ENCODE results near the gene DPP3. TPM values are rescaled to one million over a fixed set of nuclear protein-coding genes. Genes with fewer than 3 reads are reported as not detected.

Gene DPP3
- total RNA-seq, 1 donor from 2014 or later = 13.6 TPM

DNA sequence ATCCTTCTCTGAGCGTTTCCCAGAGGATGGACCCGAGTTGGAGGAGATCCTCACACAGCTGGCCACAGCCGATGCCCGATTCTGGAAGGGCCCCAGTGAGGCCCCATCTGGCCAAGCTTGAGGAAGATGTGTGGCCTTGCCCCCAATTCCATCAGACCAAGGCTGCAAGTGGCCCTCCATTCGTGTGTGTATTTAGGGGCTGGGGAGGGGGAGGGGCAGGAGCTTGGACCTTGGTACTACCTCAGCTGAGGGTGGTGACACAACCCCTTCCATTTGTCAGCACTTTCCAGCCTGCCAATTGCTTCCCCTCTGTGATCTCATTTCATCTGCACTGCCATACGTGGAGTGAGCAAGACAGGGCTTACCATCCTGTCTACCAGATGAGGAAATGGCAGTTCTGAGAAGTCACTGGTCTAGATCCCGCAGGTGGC lies 28.9 kb downstream of the DPP3 start:
- Histone ChIP-seq H3K4me1 (peaks cover 22% of the 10 kb centered on the region), H3K27ac (replicated peaks) (no peak overlapping the region), H3K4me3 (no peak overlapping the region), H3K36me3 (peaks cover 17% of the 10 kb centered on the region), H3K27me3 (ENCODE audit: low read depth) (no peaks in the 10 kb centered on the region), H3K9me3 (replicated peaks) (no peaks in the 10 kb centered on the region)
- intact Hi-C loops (cut with micrococcal nuclease) = no loop called here
- DNase-seq = no peak
- TF ChIP-seq, protein P1, sequence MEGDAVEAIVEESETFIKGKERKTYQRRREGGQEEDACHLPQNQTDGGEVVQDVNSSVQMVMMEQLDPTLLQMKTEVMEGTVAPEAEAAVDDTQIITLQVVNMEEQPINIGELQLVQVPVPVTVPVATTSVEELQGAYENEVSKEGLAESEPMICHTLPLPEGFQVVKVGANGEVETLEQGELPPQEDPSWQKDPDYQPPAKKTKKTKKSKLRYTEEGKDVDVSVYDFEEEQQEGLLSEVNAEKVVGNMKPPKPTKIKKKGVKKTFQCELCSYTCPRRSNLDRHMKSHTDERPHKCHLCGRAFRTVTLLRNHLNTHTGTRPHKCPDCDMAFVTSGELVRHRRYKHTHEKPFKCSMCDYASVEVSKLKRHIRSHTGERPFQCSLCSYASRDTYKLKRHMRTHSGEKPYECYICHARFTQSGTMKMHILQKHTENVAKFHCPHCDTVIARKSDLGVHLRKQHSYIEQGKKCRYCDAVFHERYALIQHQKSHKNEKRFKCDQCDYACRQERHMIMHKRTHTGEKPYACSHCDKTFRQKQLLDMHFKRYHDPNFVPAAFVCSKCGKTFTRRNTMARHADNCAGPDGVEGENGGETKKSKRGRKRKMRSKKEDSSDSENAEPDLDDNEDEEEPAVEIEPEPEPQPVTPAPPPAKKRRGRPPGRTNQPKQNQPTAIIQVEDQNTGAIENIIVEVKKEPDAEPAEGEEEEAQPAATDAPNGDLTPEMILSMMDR (IDR thresholded peaks at IDR 0.05; ENCODE audit: borderline replicate concordance) = no peak

DNA sequence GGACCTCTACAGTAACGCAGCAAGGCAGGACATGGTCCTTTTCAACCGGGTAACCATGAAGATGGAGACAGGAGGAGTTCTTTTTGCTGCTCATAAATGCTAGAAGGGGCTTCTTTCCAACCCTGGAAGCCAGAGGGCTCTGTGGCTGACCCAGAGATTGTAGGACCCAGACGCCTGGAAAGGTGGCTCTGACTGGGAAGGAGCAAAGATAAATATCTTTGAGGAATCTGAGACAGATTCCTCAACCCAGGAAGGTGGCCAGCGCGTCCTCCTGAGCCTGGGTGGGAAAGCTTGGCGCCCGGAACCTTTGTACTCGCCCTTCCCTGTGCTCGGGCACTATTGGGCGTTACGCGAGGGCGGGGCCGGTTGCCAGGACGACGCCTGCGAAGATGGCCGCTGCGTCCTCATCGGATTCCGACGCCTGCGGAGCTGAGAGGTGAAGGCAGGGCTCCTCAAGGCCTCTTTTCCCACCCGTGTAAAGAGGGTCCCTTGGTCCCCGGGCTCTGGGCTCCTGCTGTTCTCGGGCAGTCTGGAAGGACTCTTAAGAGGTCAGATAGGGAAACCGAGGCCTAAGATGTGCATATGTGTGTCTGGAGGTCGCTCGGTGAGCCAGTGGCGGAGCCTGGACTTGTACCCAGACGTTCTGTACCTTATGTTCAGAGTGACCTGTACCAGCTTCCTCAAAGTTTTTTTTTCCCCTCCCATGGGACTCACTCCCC lies 30.2 kb downstream of the DPP3 start, which contains the start of gene BBS1:
BBS1 (plus strand) TSS at position 365 of the 719 bp plus-strand sequence; CDS start at position 390, 25 bp downstream.
- intact Hi-C loops (cut with micrococcal nuclease) = no loop called here
- DNase-seq = peak; percentile 92
- Histone ChIP-seq H3K4me3 (peak within 1 kb of the TSS; percentile 96), H3K4me1 (peaks cover 22% of the 10 kb centered on the region), H3K27ac (replicated peaks) (peak within 1 kb of the TSS; percentile 64), H3K36me3 (peaks cover 17% of the 10 kb centered on the region), H3K27me3 (ENCODE audit: low read depth) (no peaks in the 10 kb centered on the region), H3K9me3 (replicated peaks) (no peaks in the 10 kb centered on the region)
- TF ChIP-seq, protein P1 (IDR thresholded peaks at IDR 0.05; ENCODE audit: borderline replicate concordance) = no peak

- H3K9me3 ChIP-seq (replicated peaks) = no peaks in the 10 kb centered on the region
- H3K4me1 ChIP-seq = peaks cover 22% of the 10 kb centered on the region
- peak overlapping the region; percentile 96 for H3K4me3 ChIP-seq
- intact Hi-C loops (cut with micrococcal nuclease) = no loop called here
- TF ChIP-seq, protein P1 (IDR thresholded peaks at IDR 0.05; ENCODE audit: borderline replicate concordance) = no peak
- DNase-seq = no peak
- peaks cover 21% of the 10 kb centered on the region for H3K36me3 ChIP-seq
- H3K27ac ChIP-seq (replicated peaks) = peak overlapping the region; percentile 64
- H3K27me3 ChIP-seq (ENCODE audit: low read depth) = no peaks in the 10 kb centered on the region
Measured at GRCh38 chr11:66510990-66511339, 30.7 kb downstream of the DPP3 start.

GRCh38 chr11:66523611-66524010 lies 43.4 kb downstream of the DPP3 start:
- Histone ChIP-seq H3K9me3 (replicated peaks) (no peaks in the 10 kb centered on the region), H3K27me3 (ENCODE audit: low read depth) (no peaks in the 10 kb centered on the region), H3K36me3 (peaks cover 78% of the 10 kb centered on the region), H3K4me1 (peaks cover 20% of the 10 kb centered on the region), H3K4me3 (no peak overlapping the region), H3K27ac (replicated peaks) (peak overlapping the region; percentile 55)
- intact Hi-C loops (cut with micrococcal nuclease) = no loop called here
- DNase-seq = peak; percentile 68
- TF ChIP-seq, protein P1 (IDR thresholded peaks at IDR 0.05; ENCODE audit: borderline replicate concordance) = no peak

- Histone ChIP-seq H3K4me3 (no peak overlapping the region), H3K36me3 (peaks cover 70% of the 10 kb centered on the region), H3K4me1 (peaks cover 20% of the 10 kb centered on the region), H3K9me3 (replicated peaks) (no peaks in the 10 kb centered on the region), H3K27ac (replicated peaks) (peak overlapping the region; percentile 55), H3K27me3 (ENCODE audit: low read depth) (no peaks in the 10 kb centered on the region)
- no peak for DNase-seq
- TF ChIP-seq, protein P1 (IDR thresholded peaks at IDR 0.05; ENCODE audit: borderline replicate concordance) = no peak
- intact Hi-C loops (cut with micrococcal nuclease) = no loop called here
Measured at GRCh38 chr11:66524304-66525040, 44.2 kb downstream of the DPP3 start.

Measured in left ventricle myocardium inferior (tissue), 1 donor.